GM12878 (cell line): ENCODE data around the gene GLS. TPM values are rescaled to one million over a fixed set of nuclear protein-coding genes. Genes with fewer than 3 reads are reported as not detected.

Experiments used
- ATAC-seq: fragments of 200-7000 bp; cut with Tn5 transposase; 3 replicates; pipeline ENCODE4 v1.9.1; 2020; ENCODE audit warnings: mild to moderate bottlenecking, moderate library complexity
- BruUV-seq: library from RNA; stranded (reverse); fragments of 400-500 nt; replicated peaks from 2 replicates; lab custom pipeline; 2021; lab: Mats Ljungman, UMichigan
- CTCF ChIA-PET: fragments of 300-600 bp; sonication (Branson Sonifier 250); formaldehyde crosslinking; extraction: SDS; loops from one replicate; lab custom pipeline; 2021; ENCODE audit warnings: inconsistent platforms; lab: Yijun Ruan, JAX
- POLR2A ChIA-PET: fragments of 350-600 bp; formaldehyde crosslinking; extraction: SDS; loops from one replicate; lab custom pipeline; 2021; ENCODE audit warnings: inconsistent platforms; lab: Charles Lee
- RAD21 ChIA-PET: fragments of 300-600 bp; sonication (Branson Sonifier 250); formaldehyde crosslinking; loops from one replicate; lab custom pipeline; 2023; ENCODE audit warnings: antibody characterized with exemption; ENCODE audit not compliant: unreplicated experiment; lab: Charles Lee
- SMC1A ChIA-PET: fragments of 300-600 bp; sonication (Branson Sonifier 250); formaldehyde crosslinking; loops from one replicate; lab custom pipeline; 2023; ENCODE audit not compliant: unreplicated experiment, uncharacterized antibody; lab: Charles Lee
- DNase-seq: peaks from one replicate; pipeline ENCODE4 v3.0.0-alpha.2; 2011; ENCODE audit warnings: low read depth, low spot score
- FAIRE-seq: peaks from 3 replicates; lab custom pipeline; 2011; peaks lifted over from hg19 to GRCh38; lab: Jason Lieb, UNC
- H2AFZ ChIP-seq: 2 replicates; pipeline ENCODE4 v1.6.0; 2011; ENCODE audit warnings: low read depth, low read length, control low read depth; ENCODE audit not compliant: control insufficient read depth
- H3K27ac ChIP-seq: 2 replicates; pipeline ENCODE4 v1.5.1; 2011; ENCODE audit warnings: control low read depth; ENCODE audit not compliant: control insufficient read depth, insufficient read depth
- H3K27me3 ChIP-seq, 2 experiments: replicated peaks in 1 of 2; 2 replicates each; pipeline versions ENCODE4 v1.6.0 to v1.6.1; 2011; ENCODE audit warnings: low read length in 1 of 2; ENCODE audit not compliant: control insufficient read depth in 2 of 2, insufficient read depth in 2 of 2
- H3K36me3 ChIP-seq, 2 experiments: 2 replicates each; pipeline ENCODE4 v1.5.1; 2011; ENCODE audit warnings: low read length in 1 of 2; ENCODE audit not compliant: control insufficient read depth in 2 of 2, insufficient read depth in 2 of 2
- H3K4me1 ChIP-seq: 2 replicates; pipeline ENCODE4 v1.6.1; 2011; ENCODE audit warnings: mild to moderate bottlenecking, low read length, moderate library complexity, mixed read lengths; ENCODE audit not compliant: control insufficient read depth, insufficient read depth
- H3K4me2 ChIP-seq: 2 replicates; pipeline ENCODE4 v1.6.0; 2011; ENCODE audit warnings: control low read depth; ENCODE audit not compliant: control insufficient read depth, insufficient read depth
- H3K4me3 ChIP-seq: fragments of 200-600 bp; sonication (generic); 2 replicates; pipeline ENCODE4 v1.5.1; 2016
- H3K79me2 ChIP-seq: 2 replicates; pipeline ENCODE4 v1.6.0; 2011; ENCODE audit warnings: low read length; ENCODE audit not compliant: control insufficient read depth, insufficient read depth
- H3K9ac ChIP-seq: 2 replicates; pipeline ENCODE4 v1.8.0; 2011; ENCODE audit warnings: low read length, control low read depth, mixed read lengths; ENCODE audit not compliant: control insufficient read depth, insufficient read depth
- H3K9me3 ChIP-seq: replicated peaks from 3 replicates; pipeline ENCODE4 v1.5.1; 2011; ENCODE audit warnings: mild to moderate bottlenecking, low read length; ENCODE audit not compliant: control insufficient read depth, insufficient read depth
- H4K20me1 ChIP-seq: 2 replicates; pipeline ENCODE4 v1.6.0; 2011; ENCODE audit not compliant: control insufficient read depth, insufficient read depth
- CHD2 ChIP-seq: IDR thresholded peaks from 2 replicates; pipeline ENCODE4 v1.6.1; 2011; ENCODE audit warnings: low read depth, low read length, improper control_type of control experiment, borderline replicate concordance
- DPF2 ChIP-seq: fragments of 450-650 bp; IDR thresholded peaks from 2 replicates; pipeline ENCODE4 v1.6.1; 2017; ENCODE audit warnings: mild to moderate bottlenecking
- PRDM15 ChIP-seq: fragments of 450-650 bp; formaldehyde crosslinking; IDR thresholded peaks from 2 replicates; pipeline ENCODE4 v1.4.0; 2020; ENCODE audit warnings: mild to moderate bottlenecking, moderate library complexity
- SKIL ChIP-seq: fragments of 450-650 bp; IDR thresholded peaks from 2 replicates; pipeline ENCODE4 v1.6.1; 2017; ENCODE audit warnings: mild to moderate bottlenecking, low read depth, inconsistent platforms; ENCODE audit not compliant: poor library complexity, severe bottlenecking
- WRNIP1 ChIP-seq: IDR thresholded peaks from 2 replicates; pipeline ENCODE4 v1.6.1; 2011; ENCODE audit warnings: low read depth, low read length, improper control_type of control experiment, borderline replicate concordance
- WGBS: methylation state at CpG from one replicate; pipeline ENCODE4 v1.1.6; 2016; ENCODE audit warnings: low lambda C conversion rate; ENCODE audit not compliant: insufficient replicate concordance, insufficient coverage; ENCODE audit errors: missing lambda C conversion rate; 5-methylcytosine and 5-hydroxymethylcytosine counted together
- in situ Hi-C: fragments of 300-500 bp; cut with MboI; formaldehyde crosslinking; loops from 9 replicates; pipeline ENCODE4 v1.14.3; 2018; ENCODE audit warnings: mixed read lengths
- intact Hi-C: fragments of 100-400 bp; cut with micrococcal nuclease; formaldehyde crosslinking; loops from one replicate; pipeline ENCODE4 v1.14.2; 2022; ENCODE audit not compliant: unreplicated experiment
- polyA plus RNA-seq, 11 experiments: library from polyadenylated mRNA; depleted of rRNA in 4 of 11; unstranded in 6 of 11; stranded (reverse) in 5 of 11; fragments of >200 nt; fragmentation: Nextera tagmentation in 4 of 11; fragmentation: Illumina TruSeq in 1 of 11; extraction: Ambion mirVana in 4 of 11; extraction: Trizol in 1 of 11; gene quantifications; 1 replicate in 1 of 11; 2 replicates in 10 of 11; pipeline versions ENCODE4 v1.2.1 to v1.2.3, GENCODE V29; 2011 to 2016; ENCODE audit warnings: inconsistent platforms in 2 of 11, missing spikeins in 2 of 11, low read depth in 1 of 11
- total RNA-seq, 4 experiments: library from RNA; depleted of rRNA in 3 of 4; stranded (reverse); fragments of >200 nt in 3 of 4; fragmentation: Illumina TruSeq in 1 of 4; extraction: Trizol in 1 of 4; gene quantifications; 2 replicates each; pipeline versions ENCODE4 v1.2.1 to v1.2.3, GENCODE V29; 2013 to 2021
- TF ChIP-seq, protein P1 (sequence below): fragments of 450-650 bp; IDR thresholded peaks from 2 replicates; pipeline ENCODE4 v1.6.1; 2016; ENCODE audit warnings: mild to moderate bottlenecking, moderate library complexity, borderline replicate concordance

The GLS gene
- total and polyA plus RNA-seq, 10 of the 15 experiments (the other 5 are each of a cell fraction or from before 2014, with no cell fraction given): 15.7 to 145 (median 70.8) TPM

GRCh38 chr2:190932514-190932913 lies 51.9 kb downstream of the GLS start:
- 38% methylated on average over 1 of the region's 1 CpG for WGBS
- Histone ChIP-seq H3K4me3 (no peak overlapping the region), H3K9me3 (no peaks in the 10 kb centered on the region), H3K4me1 (no peaks in the 10 kb centered on the region), H3K36me3 (peaks cover 2 to 11% of the 10 kb centered on the region in 2 experiments), H4K20me1 (no peaks in the 10 kb centered on the region), H3K27ac (no peak overlapping the region), H3K4me2 (no peak overlapping the region), H2AFZ (no peak overlapping the region), H3K9ac (no peak overlapping the region), H3K27me3 (no peaks in the 10 kb centered on the region), H3K79me2 (no peaks in the 10 kb centered on the region)
- ATAC-seq (no peak), FAIRE-seq (no peak), DNase-seq (no peak)
- TF ChIP-seq SKIL (no peak), CHD2 (no peak), DPF2 (no peak), WRNIP1 (no peak)
- in situ Hi-C loops (no loop called here), intact Hi-C loops (no loop called here)
- POLR2A ChIA-PET: no interaction called here
- RAD21 ChIA-PET: interaction anchor here (0.6 kb wide), 1 partner anchor 32 kb away, joined by 3 read pairs; no protein-coding TSS in a partner anchor
- BruUV-seq: no TSS peak
- SMC1A ChIA-PET: interaction anchor here (0.9 to 1.8 kb wide), 6 partner anchors 14 to 82 kb away, joined by 3 to 5 read pairs (median 3); no protein-coding TSS in a partner anchor
- CTCF ChIA-PET: interaction anchor here (1.1 to 1.5 kb wide), 4 partner anchors 16 to 82 kb away, joined by 3 to 6 read pairs (median 6); no protein-coding TSS in a partner anchor

GRCh38 chr2:190933361-190933760 lies 52.7 kb downstream of the GLS start:
- H3K4me2 ChIP-seq: no peak overlapping the region
- CTCF ChIA-PET: interaction anchor here (0.5 to 1.5 kb wide), 6 partner anchors 15 to 401 kb away, joined by 3 to 6 read pairs (median 4); no protein-coding TSS in a partner anchor
- no TSS peak for BruUV-seq
- POLR2A ChIA-PET: no interaction called here
- H3K27me3 ChIP-seq: no peaks in the 10 kb centered on the region
- no peaks in the 10 kb centered on the region for H3K9me3 ChIP-seq
- SMC1A ChIA-PET: interaction anchor here (0.9 to 1.8 kb wide), 5 partner anchors 13 to 83 kb away, joined by 3 to 5 read pairs (median 3); no protein-coding TSS in a partner anchor
- no peaks in the 10 kb centered on the region for H3K79me2 ChIP-seq
- ATAC-seq (no peak), FAIRE-seq (no peak), DNase-seq (no peak)
- H3K4me3 ChIP-seq: no peak overlapping the region
- no peak overlapping the region for H2AFZ ChIP-seq
- H4K20me1 ChIP-seq: no peaks in the 10 kb centered on the region
- H3K4me1 ChIP-seq: no peaks in the 10 kb centered on the region
- intact Hi-C loops (no loop called here), in situ Hi-C loops (no loop called here)
- H3K36me3 ChIP-seq: peaks cover 2 to 11% of the 10 kb centered on the region in 2 experiments
- no peak overlapping the region for H3K9ac ChIP-seq
- RAD21 ChIA-PET: no interaction called here
- H3K27ac ChIP-seq: no peak overlapping the region
- TF ChIP-seq, protein P1, sequence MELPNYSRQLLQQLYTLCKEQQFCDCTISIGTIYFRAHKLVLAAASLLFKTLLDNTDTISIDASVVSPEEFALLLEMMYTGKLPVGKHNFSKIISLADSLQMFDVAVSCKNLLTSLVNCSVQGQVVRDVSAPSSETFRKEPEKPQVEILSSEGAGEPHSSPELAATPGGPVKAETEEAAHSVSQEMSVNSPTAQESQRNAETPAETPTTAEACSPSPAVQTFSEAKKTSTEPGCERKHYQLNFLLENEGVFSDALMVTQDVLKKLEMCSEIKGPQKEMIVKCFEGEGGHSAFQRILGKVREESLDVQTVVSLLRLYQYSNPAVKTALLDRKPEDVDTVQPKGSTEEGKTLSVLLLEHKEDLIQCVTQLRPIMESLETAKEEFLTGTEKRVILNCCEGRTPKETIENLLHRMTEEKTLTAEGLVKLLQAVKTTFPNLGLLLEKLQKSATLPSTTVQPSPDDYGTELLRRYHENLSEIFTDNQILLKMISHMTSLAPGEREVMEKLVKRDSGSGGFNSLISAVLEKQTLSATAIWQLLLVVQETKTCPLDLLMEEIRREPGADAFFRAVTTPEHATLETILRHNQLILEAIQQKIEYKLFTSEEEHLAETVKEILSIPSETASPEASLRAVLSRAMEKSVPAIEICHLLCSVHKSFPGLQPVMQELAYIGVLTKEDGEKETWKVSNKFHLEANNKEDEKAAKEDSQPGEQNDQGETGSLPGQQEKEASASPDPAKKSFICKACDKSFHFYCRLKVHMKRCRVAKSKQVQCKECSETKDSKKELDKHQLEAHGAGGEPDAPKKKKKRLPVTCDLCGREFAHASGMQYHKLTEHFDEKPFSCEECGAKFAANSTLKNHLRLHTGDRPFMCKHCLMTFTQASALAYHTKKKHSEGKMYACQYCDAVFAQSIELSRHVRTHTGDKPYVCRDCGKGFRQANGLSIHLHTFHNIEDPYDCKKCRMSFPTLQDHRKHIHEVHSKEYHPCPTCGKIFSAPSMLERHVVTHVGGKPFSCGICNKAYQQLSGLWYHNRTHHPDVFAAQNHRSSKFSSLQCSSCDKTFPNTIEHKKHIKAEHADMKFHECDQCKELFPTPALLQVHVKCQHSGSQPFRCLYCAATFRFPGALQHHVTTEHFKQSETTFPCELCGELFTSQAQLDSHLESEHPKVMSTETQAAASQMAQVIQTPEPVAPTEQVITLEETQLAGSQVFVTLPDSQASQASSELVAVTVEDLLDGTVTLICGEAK: no peak
- TF ChIP-seq PRDM15 (CRISPR knock-in tag): no peak
